Endodermal cell (in vitro differentiated cells): ENCODE data around the gene COL26A1. TPM values are rescaled to one million over a fixed set of nuclear protein-coding genes. Genes with fewer than 3 reads are reported as not detected.

Source experiments
- DNase-seq: peaks from one replicate; pipeline ENCODE4 v3.0.0-alpha.2; 2017
- H3K27ac ChIP-seq: 2 replicates; pipeline ENCODE4 v1.5.1; 2013; ENCODE audit warnings: mild to moderate bottlenecking, low read depth, low read length, moderate library complexity
- H3K27me3 ChIP-seq: 2 replicates; pipeline ENCODE4 v1.6.1; 2013; ENCODE audit warnings: mild to moderate bottlenecking, low read length, moderate library complexity; ENCODE audit not compliant: insufficient read depth, control insufficient read depth, poor library complexity, severe bottlenecking
- H3K36me3 ChIP-seq: 2 replicates; pipeline ENCODE4 v1.7.0; 2013; ENCODE audit warnings: mild to moderate bottlenecking, low read length, moderate library complexity; ENCODE audit not compliant: control insufficient read depth, insufficient read depth
- H3K4me1 ChIP-seq: one replicate; pipeline ENCODE4 v1.7.0; 2013; ENCODE audit warnings: low read length; ENCODE audit not compliant: control insufficient read depth, insufficient read depth
- H3K4me3 ChIP-seq: 2 replicates; pipeline ENCODE4 v1.5.1; 2013; ENCODE audit warnings: mild to moderate bottlenecking, low read length, moderate library complexity
- H3K9ac ChIP-seq: 2 replicates; pipeline ENCODE4 v1.6.1; 2013; ENCODE audit warnings: mild to moderate bottlenecking, low read length, moderate library complexity; ENCODE audit not compliant: poor library complexity, severe bottlenecking; ENCODE audit errors: extremely low read depth
- H3K9me3 ChIP-seq: 2 replicates; pipeline ENCODE4 v1.6.1; 2013; ENCODE audit warnings: mild to moderate bottlenecking, low read length, moderate library complexity; ENCODE audit not compliant: control insufficient read depth
- H3K27ac Mint-ChIP-seq: 2 replicates; pipeline ENCODE4 v1.8.0; 2020; ENCODE audit warnings: mixed read lengths
- H3K27me3 Mint-ChIP-seq: 2 replicates; pipeline ENCODE4 v1.8.0; 2021; ENCODE audit warnings: mild to moderate bottlenecking, mixed read lengths; ENCODE audit not compliant: insufficient read depth
- H3K36me3 Mint-ChIP-seq: 2 replicates; pipeline ENCODE4 v1.8.0; 2020; ENCODE audit warnings: low read depth, mixed read lengths
- H3K4me1 Mint-ChIP-seq: 2 replicates; pipeline ENCODE4 v1.8.0; 2020; ENCODE audit warnings: mixed read lengths
- H3K4me3 Mint-ChIP-seq: 2 replicates; pipeline ENCODE4 v1.8.0; 2020; ENCODE audit warnings: mild to moderate bottlenecking, moderate library complexity, mixed read lengths
- H3K9me3 Mint-ChIP-seq: 2 replicates; pipeline ENCODE4 v1.8.0; 2020; ENCODE audit warnings: mild to moderate bottlenecking, mixed read lengths
- WGBS, 2 experiments: methylation state at CpG; one replicate each; pipeline versions ENCODE4 v1.1.5 to v1.1.7; 2013; ENCODE audit warnings: missing lambda C conversion rate in 2 of 2, mixed read lengths in 1 of 2; ENCODE audit not compliant: insufficient coverage in 1 of 2, insufficient read length in 1 of 2; 5-methylcytosine and 5-hydroxymethylcytosine counted together
- total RNA-seq, 2 donors: library from RNA; stranded (reverse); fragmentation: NEBNext Ultra II Directional in 1 of 2; extraction: Animal tissue kit (Norgen Biotek cat#: 25700) in 1 of 2; gene quantifications; 2 replicates in 1 of 2; 3 replicates in 1 of 2; pipeline ENCODE4 v1.2.1, GENCODE V29; 2021
- TF ChIP-seq, protein P1 (sequence below): fragments of 200-600 bp; sonication (generic); conservative IDR thresholded peaks from 2 replicates; pipeline ENCODE4 v1.5.0; 2021; ENCODE audit warnings: antibody characterized with exemption, mild to moderate bottlenecking

The COL26A1 gene
- total RNA-seq, 2 donors from 2014 or later = 41.2 to 47.0 TPM

DNA sequence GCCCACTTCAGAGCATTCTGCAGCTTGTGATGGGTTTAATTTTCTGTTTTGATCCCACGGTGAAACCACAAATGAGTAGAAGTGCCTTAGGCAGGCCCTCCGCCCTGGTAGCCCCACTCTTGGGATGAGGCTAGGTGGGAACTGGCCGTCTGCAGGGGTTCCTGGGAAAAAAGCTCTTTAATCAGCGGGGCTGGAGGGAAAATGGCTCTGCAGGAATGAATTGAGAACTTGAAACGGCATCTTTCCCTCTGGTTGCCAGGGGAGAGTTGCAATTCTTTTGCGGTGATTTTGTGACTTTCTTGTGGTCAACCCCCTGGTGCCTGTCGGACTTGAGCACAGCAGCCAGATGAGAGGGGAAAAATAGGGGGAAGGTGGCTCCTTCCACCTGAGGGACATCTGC lies 32.7 kb downstream of the COL26A1 start:
- peaks cover 3% of the 10 kb centered on the region for H3K9me3 Mint-ChIP-seq
- Histone ChIP-seq H3K27me3 (no peaks in the 10 kb centered on the region), H3K36me3 (no peaks in the 10 kb centered on the region), H3K9ac (no peak overlapping the region), H3K9me3 (no peaks in the 10 kb centered on the region), H3K27ac (peak overlapping the region; percentile 12), H3K4me3 (no peak overlapping the region), H3K4me1 (no peaks in the 10 kb centered on the region)
- H3K27me3 Mint-ChIP-seq = no peaks in the 10 kb centered on the region
- peak overlapping the region; percentile 76 for H3K27ac Mint-ChIP-seq
- WGBS, 2 experiments = 62 to 73% methylated on average over 4 to 7 of the region's 7 CpGs
- no peak overlapping the region for H3K4me3 Mint-ChIP-seq
- TF ChIP-seq, protein P1, sequence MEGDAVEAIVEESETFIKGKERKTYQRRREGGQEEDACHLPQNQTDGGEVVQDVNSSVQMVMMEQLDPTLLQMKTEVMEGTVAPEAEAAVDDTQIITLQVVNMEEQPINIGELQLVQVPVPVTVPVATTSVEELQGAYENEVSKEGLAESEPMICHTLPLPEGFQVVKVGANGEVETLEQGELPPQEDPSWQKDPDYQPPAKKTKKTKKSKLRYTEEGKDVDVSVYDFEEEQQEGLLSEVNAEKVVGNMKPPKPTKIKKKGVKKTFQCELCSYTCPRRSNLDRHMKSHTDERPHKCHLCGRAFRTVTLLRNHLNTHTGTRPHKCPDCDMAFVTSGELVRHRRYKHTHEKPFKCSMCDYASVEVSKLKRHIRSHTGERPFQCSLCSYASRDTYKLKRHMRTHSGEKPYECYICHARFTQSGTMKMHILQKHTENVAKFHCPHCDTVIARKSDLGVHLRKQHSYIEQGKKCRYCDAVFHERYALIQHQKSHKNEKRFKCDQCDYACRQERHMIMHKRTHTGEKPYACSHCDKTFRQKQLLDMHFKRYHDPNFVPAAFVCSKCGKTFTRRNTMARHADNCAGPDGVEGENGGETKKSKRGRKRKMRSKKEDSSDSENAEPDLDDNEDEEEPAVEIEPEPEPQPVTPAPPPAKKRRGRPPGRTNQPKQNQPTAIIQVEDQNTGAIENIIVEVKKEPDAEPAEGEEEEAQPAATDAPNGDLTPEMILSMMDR = no peak
- peaks cover 24% of the 10 kb centered on the region for H3K4me1 Mint-ChIP-seq
- H3K36me3 Mint-ChIP-seq = peaks cover 2% of the 10 kb centered on the region
- peak; percentile 60 for DNase-seq

DNA sequence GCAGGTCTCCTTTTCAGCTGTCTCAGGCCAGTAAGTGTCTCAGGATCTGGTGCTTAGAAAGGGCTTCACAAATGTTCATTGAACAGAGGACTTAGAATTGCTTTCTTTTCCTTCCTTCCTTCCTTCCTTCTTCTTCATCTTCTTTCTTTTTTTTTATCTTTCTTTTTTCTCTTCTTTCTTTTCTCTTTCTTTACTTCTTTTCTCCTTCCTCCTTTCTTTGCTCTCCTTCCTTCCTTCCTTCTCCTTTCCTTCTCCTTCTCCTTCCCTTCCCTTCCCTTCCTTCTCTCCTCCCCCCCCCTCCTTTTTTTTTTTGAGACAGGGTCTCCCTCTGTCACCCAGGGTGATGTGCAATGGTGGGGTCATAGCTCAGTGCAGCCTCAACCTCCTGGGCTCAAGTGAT lies 34.6 kb downstream of the COL26A1 start:
- TF ChIP-seq, protein P1 = no peak
- no peak overlapping the region for H3K27ac Mint-ChIP-seq
- H3K4me1 Mint-ChIP-seq = peaks cover 33% of the 10 kb centered on the region
- peaks cover 2% of the 10 kb centered on the region for H3K36me3 Mint-ChIP-seq
- H3K9me3 ChIP-seq = no peaks in the 10 kb centered on the region
- H3K4me3 ChIP-seq = no peak overlapping the region
- no peaks in the 10 kb centered on the region for H3K36me3 ChIP-seq
- H3K27me3 ChIP-seq = no peaks in the 10 kb centered on the region
- H3K9me3 Mint-ChIP-seq = peaks cover 3% of the 10 kb centered on the region
- no peak overlapping the region for H3K4me3 Mint-ChIP-seq
- no peaks in the 10 kb centered on the region for H3K4me1 ChIP-seq
- no peak overlapping the region for H3K9ac ChIP-seq
- no peak overlapping the region for H3K27ac ChIP-seq
- no peaks in the 10 kb centered on the region for H3K27me3 Mint-ChIP-seq
- no peak for DNase-seq

DNA sequence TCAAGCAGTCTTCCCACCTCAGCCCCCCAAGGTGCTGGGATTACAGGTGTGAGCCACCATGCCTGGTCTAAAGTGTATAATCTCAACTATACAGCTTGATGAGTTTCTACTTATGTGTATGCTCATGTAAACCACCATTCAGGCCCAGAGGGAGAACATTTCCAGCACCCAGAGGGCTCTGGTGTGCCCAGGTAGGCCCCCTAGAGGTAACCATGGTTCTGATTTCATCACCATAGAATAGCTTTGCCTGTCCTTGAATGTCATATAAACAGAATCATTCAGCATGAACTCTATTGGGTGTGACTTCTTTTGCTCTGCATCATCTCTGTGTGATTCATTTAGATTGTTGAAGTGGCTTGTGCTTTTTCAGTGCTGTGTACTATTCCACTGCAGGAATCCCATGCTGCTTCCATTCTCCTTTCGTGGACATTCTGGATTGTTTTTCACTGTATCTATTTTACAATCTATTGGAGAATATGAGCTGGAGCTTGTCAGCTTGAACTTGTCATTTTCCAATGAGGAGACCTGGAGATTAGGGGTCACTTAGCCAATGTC lies 35.2 kb downstream of the COL26A1 start:
- H3K27me3 ChIP-seq = no peaks in the 10 kb centered on the region
- H3K9ac ChIP-seq = no peak overlapping the region
- Mint-ChIP-seq H3K27ac (no peak overlapping the region), H3K4me1 (peaks cover 33% of the 10 kb centered on the region), H3K36me3 (peaks cover 2% of the 10 kb centered on the region), H3K4me3 (no peak overlapping the region), H3K27me3 (no peaks in the 10 kb centered on the region), H3K9me3 (peaks cover 3% of the 10 kb centered on the region)
- H3K9me3 ChIP-seq = no peaks in the 10 kb centered on the region
- no peaks in the 10 kb centered on the region for H3K36me3 ChIP-seq
- TF ChIP-seq, protein P1 = peak; percentile 26
- DNase-seq = no peak
- no peak overlapping the region for H3K4me3 ChIP-seq
- H3K4me1 ChIP-seq = no peaks in the 10 kb centered on the region
- H3K27ac ChIP-seq = no peak overlapping the region
- 100% methylated on average over 1 of the region's 1 CpG for WGBS, 2 experiments
